OCI-LY7 (cell line): ENCODE data around the gene SEZ6. TPM values are rescaled to one million over a fixed set of nuclear protein-coding genes. Genes with fewer than 3 reads are reported as not detected.

Source experiments
- BruUV-seq: library from RNA; stranded (reverse); fragments of 400-500 nt; replicated peaks from 2 replicates; lab custom pipeline; 2021; lab: Mats Ljungman, UMichigan
- CTCF ChIA-PET: fragments of 300-600 bp; sonication (Branson Sonifier 250); formaldehyde crosslinking; loops from one replicate; lab custom pipeline; 2022; ENCODE audit warnings: antibody characterized with exemption; ENCODE audit not compliant: unreplicated experiment; lab: Charles Lee
- POLR2A ChIA-PET: fragments of 300-600 bp; sonication (Branson Sonifier 250); formaldehyde crosslinking; loops from one replicate; lab custom pipeline; 2022; ENCODE audit warnings: antibody characterized with exemption; lab: Charles Lee
- DNase-seq: peaks from one replicate; pipeline ENCODE4 v3.0.0-alpha.2; 2015; ENCODE audit warnings: low spot score
- H2AFZ ChIP-seq: fragments of 200-600 bp; sonication (generic), shearing (Covaris generic); 2 replicates; pipeline ENCODE4 v1.6.1; 2014; ENCODE audit warnings: mild to moderate bottlenecking, antibody characterized with exemption, low read length, moderate library complexity
- H3K27ac ChIP-seq: fragments of 200-600 bp; sonication (generic); 2 replicates; pipeline ENCODE4 v1.5.1; 2014; ENCODE audit warnings: mixed run types, low read depth, mild to moderate bottlenecking, moderate library complexity, low read length, inconsistent platforms; ENCODE audit not compliant: poor library complexity, severe bottlenecking
- H3K36me3 ChIP-seq: fragments of 200-600 bp; sonication (generic); 2 replicates; pipeline ENCODE4 v1.6.1; 2014; ENCODE audit warnings: mild to moderate bottlenecking, antibody characterized with exemption, low read length, moderate library complexity, mixed read lengths; ENCODE audit not compliant: insufficient read depth
- H3K4me1 ChIP-seq: fragments of 200-600 bp; sonication (generic); 2 replicates; pipeline ENCODE4 v1.5.1; 2014; ENCODE audit warnings: mild to moderate bottlenecking, low read length; ENCODE audit not compliant: insufficient read depth, poor library complexity, severe bottlenecking
- H3K4me2 ChIP-seq: fragments of 200-600 bp; sonication (generic); 2 replicates; pipeline ENCODE4 v1.6.1; 2014; ENCODE audit warnings: mild to moderate bottlenecking, low read length
- H3K4me3 ChIP-seq: fragments of 200-600 bp; sonication (generic); 2 replicates; pipeline ENCODE4 v1.5.1; 2014; ENCODE audit warnings: mild to moderate bottlenecking, low read depth, low read length; ENCODE audit not compliant: poor library complexity, severe bottlenecking
- H3K79me2 ChIP-seq: fragments of 200-600 bp; sonication (generic); 2 replicates; pipeline ENCODE4 v1.6.1; 2016; ENCODE audit warnings: low read depth, mild to moderate bottlenecking, low read length, moderate library complexity, mixed read lengths; ENCODE audit not compliant: insufficient read depth
- H3K9me2 ChIP-seq: fragments of 200-600 bp; sonication (generic); 2 replicates; pipeline ENCODE4 v1.6.1; 2016; ENCODE audit warnings: mild to moderate bottlenecking, low read length, mixed read lengths; ENCODE audit not compliant: insufficient read depth
- H3K9me3 ChIP-seq: fragments of 200-600 bp; sonication (generic); 2 replicates; pipeline ENCODE4 v1.6.1; 2014; ENCODE audit warnings: mild to moderate bottlenecking, mixed run types, low read length, mixed read lengths
- H4K20me1 ChIP-seq: fragments of 200-600 bp; sonication (generic); 2 replicates; pipeline ENCODE4 v1.6.1; 2014; ENCODE audit warnings: mild to moderate bottlenecking, antibody characterized with exemption, low read length, moderate library complexity, mixed read lengths; ENCODE audit not compliant: insufficient read depth
- EZH2phosphoT487 ChIP-seq: fragments of 200-600 bp; sonication (generic); IDR thresholded peaks from 2 replicates; pipeline ENCODE4 v1.6.1; 2018; ENCODE audit warnings: low read depth, borderline replicate concordance, mild to moderate bottlenecking, mixed run types, antibody characterized with exemption, low read length, moderate library complexity, mixed read lengths
- intact Hi-C: fragments of 100-400 bp; cut with micrococcal nuclease; formaldehyde crosslinking; loops from one replicate; pipeline ENCODE4 v1.10.0; 2022; ENCODE audit not compliant: unreplicated experiment
- total RNA-seq, 2 experiments: library from RNA; depleted of rRNA in 1 of 2; stranded (reverse); fragments of >200 nt in 1 of 2; shearing (Covaris generic) in 1 of 2; gene quantifications; 2 replicates each; pipeline ENCODE4 v1.2.3, GENCODE V29; 2014 to 2022
- TF ChIP-seq, protein P1 (sequence below): fragments of 200-600 bp; sonication (generic); conservative IDR thresholded peaks from 2 replicates; pipeline ENCODE4 v1.5.1; 2014; ENCODE audit warnings: mild to moderate bottlenecking, antibody characterized with exemption, low read length, moderate library complexity, mixed read lengths

The SEZ6 gene
- total RNA-seq, 2 experiments from 2014 or later = not detected

DNA sequence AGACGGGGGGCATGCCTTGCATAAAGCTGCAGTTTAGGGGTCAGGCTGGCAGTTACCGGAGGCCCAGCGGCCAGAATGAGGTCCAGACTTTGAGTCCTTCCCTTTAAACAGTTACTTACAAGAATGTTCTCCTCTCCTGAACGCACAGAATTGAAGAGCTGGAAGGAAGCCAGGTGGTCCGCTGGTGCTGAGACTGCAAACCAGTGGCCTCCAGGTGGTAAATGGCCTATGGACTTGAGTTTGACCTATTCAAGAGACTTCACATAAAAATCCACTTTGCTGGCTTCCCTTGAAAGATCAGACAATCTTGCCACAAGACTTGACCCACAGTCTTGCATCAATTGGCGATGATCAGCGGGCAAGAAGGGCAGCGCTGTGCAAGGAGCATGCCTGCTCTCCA is 14.7 kb upstream of the SEZ6 start:
- H3K4me3 ChIP-seq = no peak overlapping the region
- ChIA-PET POLR2A (interaction anchor here (0.5 kb wide), 1 partner anchor 269 kb away, joined by 5 read pairs; no protein-coding TSS in a partner anchor), CTCF (interaction anchor here (1.2 kb wide), 1 partner anchor 41 kb away, joined by 3 read pairs; no protein-coding TSS in a partner anchor)
- H4K20me1 ChIP-seq = no peaks in the 10 kb centered on the region
- H3K9me3 ChIP-seq = no peaks in the 10 kb centered on the region
- no peak overlapping the region for H3K4me2 ChIP-seq
- no peak overlapping the region for H3K27ac ChIP-seq
- H3K36me3 ChIP-seq = no peaks in the 10 kb centered on the region
- no TSS peak for BruUV-seq
- intact Hi-C loops = no loop called here
- H3K79me2 ChIP-seq = no peaks in the 10 kb centered on the region
- H2AFZ ChIP-seq = no peak overlapping the region
- H3K4me1 ChIP-seq = peaks cover 7% of the 10 kb centered on the region
- no peak for DNase-seq
- no peaks in the 10 kb centered on the region for H3K9me2 ChIP-seq
- no peak for TF ChIP-seq EZH2phosphoT487
- TF ChIP-seq, protein P1, sequence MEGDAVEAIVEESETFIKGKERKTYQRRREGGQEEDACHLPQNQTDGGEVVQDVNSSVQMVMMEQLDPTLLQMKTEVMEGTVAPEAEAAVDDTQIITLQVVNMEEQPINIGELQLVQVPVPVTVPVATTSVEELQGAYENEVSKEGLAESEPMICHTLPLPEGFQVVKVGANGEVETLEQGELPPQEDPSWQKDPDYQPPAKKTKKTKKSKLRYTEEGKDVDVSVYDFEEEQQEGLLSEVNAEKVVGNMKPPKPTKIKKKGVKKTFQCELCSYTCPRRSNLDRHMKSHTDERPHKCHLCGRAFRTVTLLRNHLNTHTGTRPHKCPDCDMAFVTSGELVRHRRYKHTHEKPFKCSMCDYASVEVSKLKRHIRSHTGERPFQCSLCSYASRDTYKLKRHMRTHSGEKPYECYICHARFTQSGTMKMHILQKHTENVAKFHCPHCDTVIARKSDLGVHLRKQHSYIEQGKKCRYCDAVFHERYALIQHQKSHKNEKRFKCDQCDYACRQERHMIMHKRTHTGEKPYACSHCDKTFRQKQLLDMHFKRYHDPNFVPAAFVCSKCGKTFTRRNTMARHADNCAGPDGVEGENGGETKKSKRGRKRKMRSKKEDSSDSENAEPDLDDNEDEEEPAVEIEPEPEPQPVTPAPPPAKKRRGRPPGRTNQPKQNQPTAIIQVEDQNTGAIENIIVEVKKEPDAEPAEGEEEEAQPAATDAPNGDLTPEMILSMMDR = no peak

DNA sequence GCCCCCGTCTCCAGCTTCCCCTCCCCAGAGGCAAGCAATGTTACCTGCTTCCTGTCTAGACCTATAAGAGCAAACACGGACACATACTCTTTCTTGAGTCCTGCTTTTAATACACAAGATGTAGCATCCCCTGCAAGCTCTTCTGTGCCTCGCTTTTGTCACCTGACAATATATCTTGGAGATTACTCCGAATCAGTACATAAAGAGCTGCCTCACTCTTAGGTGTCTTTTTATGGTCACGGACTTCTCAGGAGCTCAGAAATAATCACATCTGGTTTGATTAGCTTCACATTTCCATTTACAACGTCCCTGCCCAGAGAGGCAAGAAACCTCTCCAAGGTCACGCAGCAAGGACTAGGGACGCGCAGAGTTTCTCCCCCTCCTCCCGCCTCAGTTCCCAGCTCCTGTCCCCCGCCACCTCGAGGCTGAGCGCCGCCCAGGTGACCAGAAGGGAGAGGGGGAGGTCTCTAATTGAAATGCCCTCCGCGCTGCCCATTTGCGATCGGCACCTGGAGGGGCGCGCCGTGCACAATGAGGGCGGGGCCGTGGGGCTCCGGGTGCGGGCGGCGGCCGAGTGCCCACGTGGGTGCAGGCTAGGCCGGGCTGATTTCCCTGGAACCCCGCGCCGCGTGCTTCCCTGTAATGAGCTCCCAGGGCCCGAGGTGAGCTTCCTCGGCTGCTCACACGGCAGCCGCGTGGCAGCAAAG is 13.8 kb upstream of the SEZ6 start:
- H3K9me3 ChIP-seq = no peaks in the 10 kb centered on the region

More for the DNA sequence above, 13.8 kb upstream of the SEZ6 start:
- intact Hi-C loops = no loop called here
- BruUV-seq = no TSS peak
- no peaks in the 10 kb centered on the region for H4K20me1 ChIP-seq
- no peak overlapping the region for H3K27ac ChIP-seq
- peak overlapping the region; percentile 45; the same call in 1 of the 2 replicates for H2AFZ ChIP-seq
- H3K4me1 ChIP-seq = peaks cover 7% of the 10 kb centered on the region
- no peaks in the 10 kb centered on the region for H3K36me3 ChIP-seq
- ChIA-PET CTCF (interaction anchor here (0.8 to 1.2 kb wide), 2 partner anchors 21 to 40 kb away, joined by 3 read pairs; no protein-coding TSS in a partner anchor), POLR2A (interaction anchor here (1.3 to 1.5 kb wide), 3 partner anchors 10 to 40 kb away, joined by 3 to 6 read pairs (median 4); no protein-coding TSS in a partner anchor)
- H3K79me2 ChIP-seq = no peaks in the 10 kb centered on the region
- H3K9me2 ChIP-seq = no peaks in the 10 kb centered on the region
- H3K4me2 ChIP-seq = no peak overlapping the region
- no peak for DNase-seq
- no peak overlapping the region for H3K4me3 ChIP-seq
- TF ChIP-seq, protein P1 = no peak
- TF ChIP-seq EZH2phosphoT487 = no peak
